Stomach (tissue), 9 donors: ENCODE results near the gene SDSL. TPM values are rescaled to one million over a fixed set of nuclear protein-coding genes. Genes with fewer than 3 reads are reported as not detected.
A peak's percentile ranks its signal among the peaks of the same experiment; 100 is the strongest.

Experiments used
- DNase-seq, 2 donors: peaks; one replicate each; pipeline versions ENCODE4 v3.0.0 to v3.0.0-alpha.2; 2013 to 2019
- H3K27ac ChIP-seq, 5 donors: fragments of 200-600 bp in 4 of 5; sonication (generic) in 4 of 5; one replicate each; pipeline ENCODE4 v1.5.1; 2013 to 2019; ENCODE audit warnings: mild to moderate bottlenecking in 1 of 5, moderate library complexity in 1 of 5
- H3K27me3 ChIP-seq, 3 donors: fragments of 200-600 bp; sonication (generic); one replicate each; pipeline ENCODE4 v1.5.1; 2017 to 2019; ENCODE audit warnings: mixed run types in 1 of 3
- H3K36me3 ChIP-seq, 4 donors: fragments of 200-600 bp; sonication (generic); 1 replicate in 3 of 4; 2 replicates in 1 of 4; pipeline ENCODE4 v1.5.1; 2016 to 2019
- H3K4me1 ChIP-seq, 4 donors: fragments of 200-600 bp; sonication (generic); one replicate each; pipeline ENCODE4 v1.5.1; 2016 to 2019
- H3K4me3 ChIP-seq, 4 donors: fragments of 200-600 bp; sonication (generic) in 3 of 4; one replicate each; pipeline ENCODE4 v1.5.1; 2016 to 2019; ENCODE audit warnings: mild to moderate bottlenecking in 1 of 4
- H3K9me3 ChIP-seq, 4 donors: fragments of 200-600 bp; sonication (generic); one replicate each; pipeline ENCODE4 v1.5.1; 2016 to 2019
- EP300 ChIP-seq: sonication (generic); formaldehyde crosslinking; IDR thresholded peaks from one replicate; pipeline ENCODE4 v1.6.1; 2017; ENCODE audit warnings: antibody characterized with exemption
- POLR2A ChIP-seq, 4 donors: fragments of 450-650 bp; IDR thresholded peaks; one replicate each; pipeline ENCODE4 v1.6.1; 2016; ENCODE audit warnings: antibody characterized with exemption in 4 of 4, control low read depth in 2 of 4, mild to moderate bottlenecking in 1 of 4, moderate library complexity in 1 of 4
- POLR2AphosphoS5 ChIP-seq, 3 donors: sonication (generic); formaldehyde crosslinking; IDR thresholded peaks; one replicate each; pipeline ENCODE4 v1.6.1; 2016; ENCODE audit warnings: antibody characterized with exemption in 3 of 3
- WGBS, 5 donors: extraction: QIAGEN DNeasy Blood & Tissue Kit in 3 of 5; methylation state at CpG; one replicate each; pipeline versions ENCODE4 v1.1.5 to v1.1.7; 2013 to 2018; 5-methylcytosine and 5-hydroxymethylcytosine counted together
- intact Hi-C: fragments of 100-400 bp; cut with DNase I; formaldehyde crosslinking; loops from one replicate; pipeline ENCODE4 v1.15.1; 2023; ENCODE audit warnings: low total_unique reads
- polyA plus RNA-seq, 3 donors: library from polyadenylated mRNA; stranded (reverse); fragments of 200-250 nt; gene quantifications; one replicate each; pipeline ENCODE4 v1.2.3, GENCODE V29; 2013
- total RNA-seq, 5 donors: library from RNA; depleted of rRNA; stranded (reverse); fragments of >200 nt; gene quantifications; one replicate each; pipeline versions ENCODE4 v1.1.0 to v1.2.3, GENCODE V29; 2014 to 2016
- TF ChIP-seq, protein P1 (sequence below), 7 experiments: fragments of 450-650 bp in 4 of 7; fragments of 200-600 bp in 3 of 7; sonication (generic) in 3 of 7; IDR thresholded peaks; one replicate each; pipeline ENCODE4 v1.5.1; 2016 to 2019; ENCODE audit warnings: antibody characterized with exemption in 7 of 7, control low read depth in 2 of 7, mild to moderate bottlenecking in 1 of 7
- donor health status: healthy with polysubstance abuse.
- donor health status: Bipolar disorder and iron deficiency.
- donor health status: healthy.

The SDSL gene
- total and polyA plus RNA-seq, 8 donors, result 5.9 to 27.2 (median 15.1) TPM; not detected in 2

DNA sequence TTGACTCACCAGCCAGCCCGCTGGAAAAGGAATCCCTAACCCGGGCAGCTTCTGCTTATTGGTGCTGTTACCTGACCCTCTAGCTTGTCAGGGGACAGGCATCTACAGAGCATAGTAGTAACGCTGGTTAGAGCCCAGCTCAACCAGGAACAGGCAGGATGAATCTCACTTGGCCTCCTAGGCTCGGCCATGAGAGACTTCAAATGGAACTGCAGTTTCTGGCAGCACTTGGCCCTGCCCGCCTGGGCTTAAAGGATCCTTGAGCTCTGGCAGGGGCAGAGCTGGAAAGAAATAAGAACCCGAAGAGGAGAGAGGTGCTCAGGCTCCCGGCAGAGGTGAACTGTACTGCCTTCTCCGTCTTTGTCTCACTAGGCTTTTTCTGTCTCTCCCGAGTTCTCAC, 51.8 kb downstream of the SDSL start:
- 1 to 4% (median 2%) methylated on average over 6 to 9 of the region's 9 CpGs for WGBS, 5 donors
- Histone ChIP-seq H3K36me3 (no peaks in the 10 kb centered on the region), H3K9me3 (peaks cover 0 to 7% (median 1%) of the 10 kb centered on the region in 4 donors)

DNA sequence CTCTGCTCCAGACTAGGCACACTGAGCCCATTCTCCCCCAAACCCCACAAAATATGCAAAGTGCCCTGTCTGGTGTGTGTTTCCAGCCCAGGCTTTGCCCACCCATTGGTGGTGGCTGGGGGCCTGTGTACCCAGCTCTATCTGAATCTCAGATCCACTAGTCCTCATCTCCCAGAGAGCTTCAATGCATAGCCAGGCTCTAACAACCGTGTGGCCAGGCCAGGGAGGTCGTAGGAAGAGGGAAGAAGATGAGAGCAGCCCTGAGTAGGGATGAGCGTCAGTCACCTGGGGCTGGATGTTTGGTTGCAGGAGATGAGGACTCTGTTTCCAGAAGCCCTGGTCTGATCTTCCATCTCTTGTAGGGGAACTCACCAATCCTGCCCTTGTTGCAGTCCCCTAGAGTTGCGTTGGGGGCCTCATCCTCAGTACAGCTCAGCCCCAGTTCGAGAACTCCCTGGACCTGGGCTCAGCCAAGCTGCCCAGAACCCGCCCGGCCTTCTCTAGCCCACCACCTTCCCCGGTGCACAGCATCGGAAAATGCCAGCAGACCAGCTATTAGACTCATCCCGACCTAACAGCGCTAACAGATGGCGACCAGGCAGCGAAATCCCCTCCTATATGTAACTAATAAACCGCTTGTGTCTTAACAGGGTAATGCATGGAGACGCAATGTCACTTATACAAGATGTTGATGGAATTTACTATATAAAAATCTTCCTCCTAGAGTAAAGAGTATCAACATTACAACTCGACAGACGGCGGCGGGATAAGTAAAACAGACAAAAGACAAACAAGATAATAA, 52.7 kb downstream of the SDSL start:
- H3K27me3 ChIP-seq, result peaks cover 54 to 100% (median 98%) of the 10 kb centered on the region in 3 donors
- no peaks in the 10 kb centered on the region for H3K36me3 ChIP-seq
- intact Hi-C loops, result no loop called here
- peak overlapping the region in 1 of 4 donors; percentile 13 for H3K4me3 ChIP-seq
- TF ChIP-seq EP300 (no peak), POLR2AphosphoS5 (IDR thresholded peaks at IDR 0.05) (no peak), POLR2A (IDR thresholded peaks at IDR 0.05) (no peak)
- TF ChIP-seq, protein P1, sequence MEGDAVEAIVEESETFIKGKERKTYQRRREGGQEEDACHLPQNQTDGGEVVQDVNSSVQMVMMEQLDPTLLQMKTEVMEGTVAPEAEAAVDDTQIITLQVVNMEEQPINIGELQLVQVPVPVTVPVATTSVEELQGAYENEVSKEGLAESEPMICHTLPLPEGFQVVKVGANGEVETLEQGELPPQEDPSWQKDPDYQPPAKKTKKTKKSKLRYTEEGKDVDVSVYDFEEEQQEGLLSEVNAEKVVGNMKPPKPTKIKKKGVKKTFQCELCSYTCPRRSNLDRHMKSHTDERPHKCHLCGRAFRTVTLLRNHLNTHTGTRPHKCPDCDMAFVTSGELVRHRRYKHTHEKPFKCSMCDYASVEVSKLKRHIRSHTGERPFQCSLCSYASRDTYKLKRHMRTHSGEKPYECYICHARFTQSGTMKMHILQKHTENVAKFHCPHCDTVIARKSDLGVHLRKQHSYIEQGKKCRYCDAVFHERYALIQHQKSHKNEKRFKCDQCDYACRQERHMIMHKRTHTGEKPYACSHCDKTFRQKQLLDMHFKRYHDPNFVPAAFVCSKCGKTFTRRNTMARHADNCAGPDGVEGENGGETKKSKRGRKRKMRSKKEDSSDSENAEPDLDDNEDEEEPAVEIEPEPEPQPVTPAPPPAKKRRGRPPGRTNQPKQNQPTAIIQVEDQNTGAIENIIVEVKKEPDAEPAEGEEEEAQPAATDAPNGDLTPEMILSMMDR (IDR thresholded peaks at IDR 0.05), result no peak
- DNase-seq, result no peak
- H3K9me3 ChIP-seq, result peaks cover 0 to 7% (median 1%) of the 10 kb centered on the region in 4 donors
- H3K27ac ChIP-seq, result no peak overlapping the region
- 2 to 5% (median 4%) methylated on average over 19 of the region's 19 CpGs for WGBS, 5 donors
- H3K4me1 ChIP-seq, result peaks cover 0 to 41% (median 12%) of the 10 kb centered on the region in 4 donors

More for the DNA sequence above, 51.8 kb downstream of the SDSL start:
- TF ChIP-seq EP300 (no peak), POLR2A (IDR thresholded peaks at IDR 0.05) (no peak), POLR2AphosphoS5 (IDR thresholded peaks at IDR 0.05) (no peak)
- TF ChIP-seq, protein P1 (IDR thresholded peaks at IDR 0.05), result no peak
- peak overlapping the region in 1 of 4 donors; percentile 13 for H3K4me3 ChIP-seq
- peaks cover 0 to 34% (median 10%) of the 10 kb centered on the region in 4 donors for H3K4me1 ChIP-seq
- peaks cover 51 to 100% (median 98%) of the 10 kb centered on the region in 3 donors for H3K27me3 ChIP-seq
- DNase-seq, result no peak
- no peak overlapping the region for H3K27ac ChIP-seq
- intact Hi-C loops, result no loop called here

DNA sequence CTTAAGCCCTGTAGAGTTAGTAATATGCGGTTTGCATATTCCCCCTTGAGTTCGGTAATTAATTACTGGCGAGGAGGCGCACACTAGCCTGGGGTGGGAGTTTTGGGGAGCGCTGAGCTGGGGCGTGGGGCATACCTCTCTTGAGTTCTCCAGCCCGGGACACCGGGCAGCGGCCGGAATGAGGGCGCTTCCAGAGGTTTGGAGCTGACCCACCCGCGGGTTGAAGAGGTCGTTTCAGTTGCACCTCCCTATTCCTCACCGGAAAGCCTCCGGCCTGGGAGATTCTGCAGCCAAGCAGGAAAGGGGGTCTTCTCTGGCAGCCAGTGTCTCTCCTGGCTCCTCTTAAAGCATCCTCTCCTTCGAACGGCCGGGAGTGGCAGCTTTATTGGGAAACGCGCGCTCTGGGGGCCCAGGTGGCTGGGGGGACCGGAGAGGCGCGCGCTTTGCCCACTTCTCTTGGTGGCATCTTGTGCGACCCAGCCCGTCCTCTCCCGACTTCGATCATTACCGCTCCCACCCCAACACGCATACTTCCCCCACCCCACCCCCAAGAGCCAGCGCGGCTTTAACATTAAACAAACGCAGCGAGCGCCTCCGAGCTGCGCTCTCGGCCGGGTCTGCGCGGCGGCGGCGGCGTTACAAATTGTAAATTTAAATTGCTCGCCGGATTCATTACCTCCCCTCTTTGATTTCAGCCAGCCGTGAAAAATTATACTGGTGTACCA, 53.4 kb downstream of the SDSL start:
- Histone ChIP-seq H3K4me1 (peaks cover 0 to 41% (median 13%) of the 10 kb centered on the region in 4 donors), H3K9me3 (peaks cover 0 to 7% (median 1%) of the 10 kb centered on the region in 4 donors), H3K27ac (no peak overlapping the region), H3K36me3 (no peaks in the 10 kb centered on the region), H3K4me3 (no peak overlapping the region), H3K27me3 (peaks cover 57 to 100% (median 98%) of the 10 kb centered on the region in 3 donors)
- no peak for DNase-seq
- intact Hi-C loops, result no loop called here
- no peak for TF ChIP-seq EP300
- TF ChIP-seq, protein P1 (IDR thresholded peaks at IDR 0.05), result no peak
- no peak for TF ChIP-seq POLR2A (IDR thresholded peaks at IDR 0.05)
- TF ChIP-seq POLR2AphosphoS5 (IDR thresholded peaks at IDR 0.05), result no peak
- WGBS, 5 donors, result 2 to 6% (median 4%) methylated on average over 41 to 50 of the region's 50 CpGs

DNA sequence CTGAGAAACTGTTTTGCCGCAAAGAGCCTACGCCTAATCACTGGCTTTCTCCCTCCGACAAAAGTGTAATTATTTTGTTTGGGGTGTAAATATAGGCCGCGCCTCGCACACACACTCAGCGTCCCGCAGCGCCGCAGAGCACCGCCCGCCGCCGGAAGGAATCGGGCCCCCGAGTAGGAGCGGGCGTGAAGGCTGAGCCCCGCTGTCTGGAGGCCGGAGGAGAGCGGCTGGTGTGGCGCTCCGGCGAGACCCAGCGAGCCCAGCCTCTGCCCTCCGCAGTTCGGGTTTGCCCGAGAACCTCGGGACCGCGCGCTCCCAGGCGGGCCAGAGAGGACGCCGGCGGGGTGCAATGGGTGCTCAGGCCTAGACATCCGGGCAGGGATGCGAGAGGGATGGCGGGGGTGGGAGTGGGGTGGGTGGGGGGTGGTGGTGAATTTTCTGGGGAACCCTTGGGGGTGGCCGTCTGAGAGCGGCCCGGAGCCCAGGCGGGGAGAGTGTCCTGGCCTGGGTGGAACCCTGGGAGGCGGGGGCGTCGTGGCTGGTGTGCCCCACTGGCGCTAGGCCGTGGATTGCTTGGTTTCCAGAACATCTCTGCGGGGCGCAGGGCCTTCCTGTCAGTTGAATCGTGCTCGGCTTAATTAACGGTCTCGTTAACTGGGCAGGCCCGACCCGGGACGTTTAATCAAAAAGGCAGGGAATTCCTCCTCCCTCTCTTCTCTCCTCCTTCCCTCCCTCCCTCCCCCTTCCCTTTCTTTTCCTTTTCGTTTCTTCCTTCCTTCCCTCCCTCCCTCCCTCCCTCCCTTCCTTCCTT, 54.2 kb downstream of the SDSL start:
- TF ChIP-seq POLR2AphosphoS5 (IDR thresholded peaks at IDR 0.05), result no peak
- TF ChIP-seq, protein P1 (IDR thresholded peaks at IDR 0.05), result no peak
- no peak for TF ChIP-seq EP300
- TF ChIP-seq POLR2A (IDR thresholded peaks at IDR 0.05), result no peak
- no peak for DNase-seq
- H3K27me3 ChIP-seq, result peaks cover 54 to 100% (median 98%) of the 10 kb centered on the region in 3 donors
- no peak overlapping the region for H3K4me3 ChIP-seq
- H3K27ac ChIP-seq, result no peak overlapping the region
- H3K36me3 ChIP-seq, result no peaks in the 10 kb centered on the region
- 1 to 4% (median 3%) methylated on average over 24 to 58 of the region's 58 CpGs for WGBS, 5 donors
- intact Hi-C loops, result no loop called here
- peaks cover 0 to 33% (median 10%) of the 10 kb centered on the region in 4 donors for H3K4me1 ChIP-seq
- H3K9me3 ChIP-seq, result peaks cover 0 to 15% (median 4%) of the 10 kb centered on the region in 4 donors
